Eye (tissue), 1 donor: ENCODE data around the gene KRTAP4-6.
"Not testable (repeated sequence)": the region's sequence is repeated elsewhere in the genome, so short reads cannot be mapped to it uniquely, and the experiment has no call there.

Experiments used
- DNase-seq: peaks from one replicate; pipeline ENCODE4 v3.0.0-alpha.2; 2015

Gene KRTAP4-6

DNA sequence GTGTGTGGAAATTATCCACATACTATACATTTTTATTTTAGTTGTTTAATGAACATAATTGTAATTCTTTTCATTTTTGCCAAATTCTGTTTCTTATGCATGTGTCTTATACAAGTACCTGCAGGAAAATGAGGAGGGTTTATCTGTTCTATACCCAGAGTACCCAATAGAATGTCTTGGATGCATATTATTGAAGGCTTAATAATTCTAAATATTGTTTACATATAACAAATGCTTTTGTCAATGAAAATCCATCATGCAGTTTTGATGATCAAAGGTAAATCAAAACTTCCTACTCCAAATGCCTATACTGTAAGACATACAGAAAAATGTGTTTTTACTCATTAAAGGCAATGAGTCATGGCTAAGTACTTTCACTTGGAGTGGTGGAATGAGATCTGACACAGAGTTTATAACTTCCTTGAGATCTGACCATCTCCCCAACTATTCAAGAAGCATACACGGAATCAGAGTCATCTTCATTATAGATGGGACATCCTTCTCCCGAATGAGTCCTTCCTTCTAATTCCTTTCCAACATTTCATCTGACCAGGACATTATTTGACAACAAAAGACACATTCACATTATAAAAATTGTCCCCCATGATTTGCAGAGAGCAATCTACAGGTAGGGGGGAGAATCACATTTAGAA is 35.8 kb downstream of the KRTAP4-6 start:
- DNase-seq: not testable (repeated sequence)

DNA sequence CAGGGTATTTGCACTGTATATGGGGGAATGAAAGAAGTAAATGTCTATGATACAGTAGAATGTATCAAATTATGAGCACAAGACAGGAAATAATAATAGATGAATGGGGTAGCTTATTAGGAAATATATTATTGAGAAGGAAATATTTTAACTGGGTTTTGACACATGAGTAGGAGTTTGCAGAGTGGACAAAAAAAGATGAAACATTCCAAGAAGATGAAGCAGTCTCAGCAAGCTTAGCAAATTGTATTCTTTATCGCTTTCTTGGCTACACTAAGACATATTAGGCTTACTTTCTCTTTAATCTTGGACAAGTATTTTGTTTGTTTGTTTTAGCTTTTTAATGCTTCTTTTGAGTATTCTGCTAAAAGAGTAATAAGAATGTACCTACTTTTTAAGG is 36.4 kb downstream of the KRTAP4-6 start:
- no peak for DNase-seq

DNA sequence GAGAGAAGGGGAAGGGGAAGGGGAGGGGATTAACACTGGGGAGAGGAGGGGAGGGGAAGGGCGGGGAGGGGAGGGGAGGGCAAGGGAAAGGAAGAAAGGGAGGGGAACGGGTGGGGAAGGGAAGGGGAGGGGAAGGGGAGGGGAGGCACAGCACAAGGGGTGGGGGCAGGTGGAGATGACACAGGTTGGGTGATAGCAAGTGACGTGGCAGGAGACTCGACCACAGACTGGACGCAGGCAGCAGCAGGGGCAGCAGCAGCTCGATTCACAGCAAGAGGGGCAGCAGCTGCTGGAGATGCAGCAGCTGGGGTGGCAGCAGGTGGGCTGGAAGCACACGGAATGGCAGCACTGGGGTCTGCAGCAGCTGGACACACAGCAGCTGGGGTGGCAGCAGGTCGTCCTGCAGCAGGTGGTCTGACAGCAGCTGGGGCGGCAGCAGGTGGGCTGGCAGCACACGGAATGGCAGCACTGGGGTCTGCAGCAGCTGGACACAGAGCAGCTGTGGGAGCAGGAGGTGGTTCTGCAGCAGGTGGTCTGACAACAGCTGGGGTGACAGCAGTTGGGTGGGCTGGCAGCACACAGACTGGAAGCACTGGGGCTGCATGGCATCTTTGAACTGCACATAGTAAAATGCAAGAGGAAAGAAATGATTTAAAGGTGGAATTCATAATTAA is 38.6 kb downstream of the KRTAP4-6 start, which contains the start of gene KRTAP4-16:
Gene KRTAP4-16 (minus strand): TSS at position 624 of the 674 bp plus-strand sequence. CDS start 0 bp downstream, at position 624.
- DNase-seq: no peak

DNA sequence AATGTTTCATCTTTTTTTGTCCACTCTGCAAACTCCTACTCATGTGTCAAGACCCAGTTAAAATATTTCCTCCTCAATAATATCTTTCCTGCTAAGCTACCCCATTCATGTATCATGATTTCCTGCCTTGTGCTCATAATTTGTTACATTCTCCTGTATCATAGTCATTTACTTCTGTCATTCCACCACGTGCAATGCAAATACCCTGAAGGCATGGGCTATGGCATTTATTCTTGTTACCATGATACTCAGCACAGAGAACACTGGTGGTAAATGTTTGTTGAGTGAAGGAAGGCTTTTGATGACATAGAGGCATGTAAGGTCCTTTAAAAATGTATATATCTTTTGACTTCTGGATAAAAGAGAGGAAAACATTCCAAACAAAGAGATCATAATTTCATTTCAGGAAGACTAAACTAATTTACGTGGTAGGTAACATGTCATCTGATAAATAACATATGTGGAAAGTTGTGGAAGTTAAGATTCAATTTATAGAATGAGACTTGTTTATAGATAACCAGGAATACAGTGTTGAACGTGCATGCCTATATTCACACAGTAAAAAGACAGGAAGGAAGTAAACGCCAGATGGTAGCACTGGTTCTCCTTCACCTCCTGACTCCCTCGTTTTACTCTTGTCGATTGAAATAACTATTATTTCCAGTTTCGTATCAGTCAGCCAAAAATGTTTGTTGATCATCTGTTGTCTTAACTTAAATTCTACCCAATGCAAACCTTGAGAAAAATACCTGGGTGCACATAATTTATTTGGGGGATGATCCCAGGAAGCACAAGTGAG is 40.5 kb downstream of the KRTAP4-6 start:
- peak; percentile 22 for DNase-seq

DNA sequence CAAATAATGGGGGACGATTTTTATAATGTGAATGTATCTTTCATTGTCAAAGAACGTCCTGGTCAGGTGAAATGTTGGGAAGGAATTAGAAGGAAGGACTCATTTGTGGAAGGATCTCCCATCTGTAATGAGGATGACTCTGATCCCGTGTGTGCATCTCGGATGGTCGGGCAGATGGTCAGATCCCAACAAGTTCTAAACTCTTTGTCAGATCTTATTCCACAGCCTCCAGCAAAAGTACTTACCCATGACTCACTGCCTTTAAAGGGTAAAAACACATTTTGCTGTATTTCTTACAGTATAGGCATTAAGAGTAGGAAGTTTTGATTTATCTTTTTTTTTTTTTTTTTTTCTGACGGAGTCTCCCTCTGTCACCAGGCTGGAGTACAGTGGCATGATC is 41.9 kb downstream of the KRTAP4-6 start:
- DNase-seq: no peak

DNA sequence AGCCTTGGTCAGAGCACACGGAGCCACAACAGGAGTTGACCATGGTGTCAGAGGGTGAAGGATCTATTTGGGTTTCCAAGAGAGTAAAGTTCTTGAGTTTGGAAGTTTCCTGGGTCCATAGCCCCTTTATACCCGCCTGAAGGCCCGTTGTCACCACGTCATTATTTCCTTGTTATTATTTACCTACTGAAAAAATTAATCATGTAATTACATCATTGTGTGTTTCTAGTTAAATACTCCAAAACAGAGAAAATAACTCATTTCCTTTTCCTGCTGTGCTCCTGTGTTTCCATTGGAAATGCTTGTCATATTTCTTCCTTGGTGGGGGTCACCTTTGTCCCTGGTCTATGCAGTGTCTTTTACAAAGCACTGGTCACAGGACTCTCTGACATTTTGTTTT is 42.3 kb downstream of the KRTAP4-6 start, which contains the start of gene KRTAP4-8:
Gene KRTAP4-8 (minus strand): TSS at position 101 of the 400 bp plus-strand sequence. CDS start 58 bp downstream, at position 43.
- no peak for DNase-seq

DNA sequence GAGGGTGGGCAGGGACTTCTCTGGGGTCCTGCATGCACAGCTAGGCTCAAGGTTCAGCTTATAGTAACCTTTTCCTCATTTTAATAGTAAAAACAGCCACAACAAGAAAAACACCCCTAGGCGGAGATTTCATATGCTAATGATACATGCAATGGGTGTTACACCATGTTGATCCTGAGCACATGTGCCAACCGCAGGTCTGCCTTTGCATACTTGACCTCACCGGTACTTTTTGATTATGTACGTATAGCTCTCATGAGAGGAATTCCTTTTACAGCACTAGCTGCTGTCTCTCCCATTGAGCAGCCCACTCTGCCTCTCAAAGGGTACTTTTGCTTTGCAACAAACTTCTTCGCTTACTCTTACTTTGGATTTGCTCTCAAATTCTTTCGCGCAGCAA is 44.3 kb downstream of the KRTAP4-6 start:
- DNase-seq: no peak
